GM23248 (cell line): ENCODE data around the gene TRERF1.

ENCODE experiments used
- EZH2 ChIP-seq: fragments of 200-600 bp; sonication (generic); IDR thresholded peaks from 2 replicates; pipeline ENCODE4 v1.6.1; 2018; ENCODE audit warnings: antibody characterized with exemption, mild to moderate bottlenecking; ENCODE audit not compliant: insufficient read depth, poor library complexity, severe bottlenecking
- EZH2phosphoT487 ChIP-seq: fragments of 200-600 bp; sonication (generic); IDR thresholded peaks from 2 replicates; pipeline ENCODE4 v1.6.1; 2018; ENCODE audit warnings: antibody characterized with exemption, moderate library complexity, mild to moderate bottlenecking, low read depth; ENCODE audit not compliant: insufficient read depth

DNA sequence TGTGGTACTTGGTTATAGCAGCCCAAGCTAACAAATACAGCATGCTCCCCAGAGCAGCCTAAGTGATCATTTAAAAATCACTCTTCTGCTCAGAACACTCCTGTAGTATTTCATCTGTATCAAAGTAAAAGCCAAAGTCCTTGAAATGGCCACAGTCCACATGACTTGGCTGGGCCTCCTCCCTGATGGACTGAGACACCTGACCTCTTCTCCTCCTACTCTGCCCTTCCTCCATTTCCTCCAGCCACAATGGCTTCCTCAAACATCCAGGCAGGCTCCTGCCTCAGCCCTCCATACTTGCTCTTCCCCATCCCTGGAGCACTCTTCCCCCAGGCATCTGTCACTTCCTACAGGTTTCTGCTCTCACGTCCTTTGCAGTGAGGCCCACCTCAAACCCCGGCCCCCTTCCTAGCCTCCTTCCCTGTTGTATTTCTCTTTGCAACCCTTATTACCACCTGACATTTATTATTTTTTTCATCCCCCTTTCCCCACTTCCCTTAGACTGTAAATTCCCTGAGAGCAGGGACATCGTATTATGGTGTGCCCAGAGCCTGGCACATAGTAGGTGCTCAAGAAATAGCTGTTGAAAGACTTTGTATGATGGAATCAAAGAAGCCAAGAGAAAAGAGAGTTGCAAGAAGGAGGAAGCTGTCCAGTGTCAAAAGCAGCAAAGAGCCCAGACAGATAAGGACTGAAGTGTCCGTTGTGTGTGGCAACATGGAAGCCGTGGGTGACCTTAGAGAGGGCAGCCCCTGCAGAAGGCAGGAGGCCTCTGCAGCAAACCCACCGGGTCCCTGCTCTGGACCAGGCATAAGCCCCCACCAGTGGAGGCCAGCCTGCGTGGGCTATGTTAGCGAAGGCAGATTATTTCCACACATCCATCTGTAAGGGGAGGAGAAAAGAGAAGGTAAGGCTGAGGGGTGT, 87.5 kb downstream of the TRERF1 start:
- TF ChIP-seq EZH2phosphoT487 (no peak), EZH2 (no peak)
